ENCODE measurements around the gene TNFRSF25.

Gene TNFRSF25

GRCh38 chr1:6414443-6414844, 51.5 kb downstream of the TNFRSF25 start:
- DNase-seq = no peak

- no peak for DNase-seq
Measured at GRCh38 chr1:6412896-6413295, 53.1 kb downstream of the TNFRSF25 start.

Measured in inflammatory macrophage treated with lipopolysaccharide for 1 hour (primary cell).